Measurements from ENCODE around the gene IRAK4. TPM values are rescaled to one million over a fixed set of nuclear protein-coding genes. Genes with fewer than 3 reads are reported as not detected.
A peak's percentile ranks its signal among the peaks of the same experiment; 100 is the strongest.
"Not testable (repeated sequence)": the region's sequence is repeated elsewhere in the genome, so short reads cannot be mapped to it uniquely, and the experiment has no call there.

Gene IRAK4
- total RNA-seq, 4 donors from 2014 or later: 13.6 to 24.0 (median 20.6) TPM

GRCh38 chr12:43750814-43751213 is 7.9 kb upstream of the IRAK4 start:
- intact Hi-C loops (cut with DNase I): no loop called here
- no peaks in the 10 kb centered on the region for H3K9me3 ChIP-seq
- TF ChIP-seq CTCF (IDR thresholded peaks at IDR 0.05) (no peak), POLR2AphosphoS5 (IDR thresholded peaks at IDR 0.05) (no peak), EP300 (IDR thresholded peaks at IDR 0.05) (no peak), POLR2A (IDR thresholded peaks at IDR 0.05; ENCODE audit: low read depth) (no peak)
- WGBS: 89% methylated on average over 3 of the region's 3 CpGs
- H3K4me1 ChIP-seq: peaks cover 0 to 7% (median 1%) of the 10 kb centered on the region in 4 donors
- no peak for DNase-seq (ENCODE audit: extremely low spot score)
- H3K4me3 ChIP-seq: no peak overlapping the region
- H3K27ac ChIP-seq (replicated peaks in 1 of 4): no peak overlapping the region
- H3K27me3 ChIP-seq: no peaks in the 10 kb centered on the region
- peaks cover 0 to 6% (median 3%) of the 10 kb centered on the region in 4 donors for H3K36me3 ChIP-seq

- H3K4me1 ChIP-seq; H3K36me3 ChIP-seq; H3K9me3 ChIP-seq; H3K4me3 ChIP-seq; H3K27ac ChIP-seq (replicated peaks in 1 of 4); H3K27me3 ChIP-seq; intact Hi-C loops (cut with DNase I); DNase-seq (ENCODE audit: extremely low spot score): not testable (repeated sequence)
- WGBS: 90% methylated on average over 3 of the region's 6 CpGs
Measured at GRCh38 chr12:43751360-43751759, 7.4 kb upstream of the IRAK4 start.

- no peak overlapping the region for H3K4me3 ChIP-seq
- H3K27ac ChIP-seq (replicated peaks in 1 of 4): no peak overlapping the region
- intact Hi-C loops (cut with DNase I): no loop called here
- TF ChIP-seq POLR2AphosphoS5 (IDR thresholded peaks at IDR 0.05) (no peak), EP300 (IDR thresholded peaks at IDR 0.05) (no peak), CTCF (IDR thresholded peaks at IDR 0.05) (no peak), POLR2A (IDR thresholded peaks at IDR 0.05; ENCODE audit: low read depth) (no peak)
- no peak for DNase-seq (ENCODE audit: extremely low spot score)
- H3K36me3 ChIP-seq: peaks cover 0 to 4% (median 0%) of the 10 kb centered on the region in 4 donors
- H3K9me3 ChIP-seq: no peaks in the 10 kb centered on the region
- peaks cover 8 to 15% (median 12%) of the 10 kb centered on the region in 4 donors for H3K4me1 ChIP-seq
- H3K27me3 ChIP-seq: no peaks in the 10 kb centered on the region
- WGBS: 84% methylated on average over 3 of the region's 3 CpGs
Measured at GRCh38 chr12:43754015-43754414, 4.7 kb upstream of the IRAK4 start.

- H3K4me3 ChIP-seq: peak overlapping the region; percentile 65 to 75 (median 73)
- DNase-seq (ENCODE audit: extremely low spot score): no peak
- H3K36me3 ChIP-seq: no peaks in the 10 kb centered on the region
- intact Hi-C loops (cut with DNase I): loop anchor here (5.0 kb wide), 2 partner anchors 49 to 119 kb away; partner anchors contain the start of gene TWF1
- no peaks in the 10 kb centered on the region for H3K9me3 ChIP-seq
- 3% methylated on average over 16 of the region's 18 CpGs for WGBS
- H3K4me1 ChIP-seq: peaks cover 22 to 36% (median 31%) of the 10 kb centered on the region in 4 donors
- peak overlapping the region; percentile 81 to 89 (median 85) for H3K27ac ChIP-seq (replicated peaks in 1 of 4)
- TF ChIP-seq CTCF (IDR thresholded peaks at IDR 0.05): no peak
- no peak for TF ChIP-seq POLR2AphosphoS5 (IDR thresholded peaks at IDR 0.05)
- TF ChIP-seq POLR2A (IDR thresholded peaks at IDR 0.05; ENCODE audit: low read depth): no peak
- no peak for TF ChIP-seq EP300 (IDR thresholded peaks at IDR 0.05)
- no peaks in the 10 kb centered on the region for H3K27me3 ChIP-seq
Measured at GRCh38 chr12:43758247-43758727, 464 bp upstream of the IRAK4 start.

GRCh38 chr12:43760396-43760795 is 1.6 kb downstream of the IRAK4 start:
- Histone ChIP-seq H3K4me1 (peaks cover 22 to 33% (median 29%) of the 10 kb centered on the region in 4 donors), H3K36me3 (no peaks in the 10 kb centered on the region), H3K27ac (replicated peaks in 1 of 4) (no peak overlapping the region), H3K4me3 (peak overlapping the region in 3 of 4 donors; percentile 65 to 75 (median 71)), H3K27me3 (no peaks in the 10 kb centered on the region), H3K9me3 (no peaks in the 10 kb centered on the region)
- WGBS: 87% methylated on average over 2 of the region's 2 CpGs
- intact Hi-C loops (cut with DNase I): no loop called here
- TF ChIP-seq EP300 (IDR thresholded peaks at IDR 0.05) (no peak), POLR2AphosphoS5 (IDR thresholded peaks at IDR 0.05) (no peak), CTCF (IDR thresholded peaks at IDR 0.05) (no peak), POLR2A (IDR thresholded peaks at IDR 0.05; ENCODE audit: low read depth) (no peak)
- no peak for DNase-seq (ENCODE audit: extremely low spot score)

All from esophagus muscularis mucosa (tissue), 4 donors.